CD14-positive monocyte (primary cell): Measurements from ENCODE around the gene FRAS1. TPM values are rescaled to one million over a fixed set of nuclear protein-coding genes. Genes with fewer than 3 reads are reported as not detected.

ENCODE experiments used
- DNase-seq, 3 donors: peaks; one replicate each; pipeline ENCODE4 v3.0.0-alpha.2; 2011 to 2022
- H2AFZ ChIP-seq: 2 replicates; pipeline ENCODE4 v1.6.0; 2012; ENCODE audit warnings: mild to moderate bottlenecking, low read depth, low read length, inconsistent platforms; ENCODE audit not compliant: insufficient read depth, poor library complexity, severe bottlenecking
- H3K27ac ChIP-seq, 2 donors: 1 replicate in 1 of 2; 2 replicates in 1 of 2; pipeline ENCODE4 v1.5.1; 2012 to 2013; ENCODE audit warnings: low read length in 2 of 2, control low read depth in 1 of 2, inconsistent platforms in 1 of 2, low read depth in 1 of 2, mild to moderate bottlenecking in 1 of 2
- H3K27me3 ChIP-seq, 2 donors: one replicate each; pipeline versions ENCODE4 v1.6.0 to v1.6.1; 2011 to 2013; ENCODE audit warnings: low read length in 2 of 2; ENCODE audit not compliant: control insufficient read depth in 2 of 2, insufficient read depth in 2 of 2
- H3K36me3 ChIP-seq, 2 donors: replicated peaks in 1 of 2; 1 replicate in 1 of 2; 2 replicates in 1 of 2; pipeline versions ENCODE4 v1.5.1 to v1.6.1; 2012 to 2013; ENCODE audit warnings: low read length in 2 of 2, control low read depth in 1 of 2, inconsistent platforms in 1 of 2, mild to moderate bottlenecking in 1 of 2; ENCODE audit not compliant: insufficient read depth in 2 of 2, control insufficient read depth in 1 of 2
- H3K4me1 ChIP-seq, 2 donors: 1 replicate in 1 of 2; 2 replicates in 1 of 2; pipeline versions ENCODE4 v1.5.1 to v1.6.1; 2012 to 2013; ENCODE audit warnings: low read length in 2 of 2, control low read depth in 1 of 2, inconsistent platforms in 1 of 2, mild to moderate bottlenecking in 1 of 2, moderate library complexity in 1 of 2; ENCODE audit not compliant: insufficient read depth in 2 of 2, control insufficient read depth in 1 of 2
- H3K4me2 ChIP-seq: replicated peaks from 2 replicates; pipeline ENCODE3; 2012; ENCODE audit warnings: low read length, moderate library complexity, mild to moderate bottlenecking; ENCODE audit not compliant: poor library complexity, severe bottlenecking; ENCODE audit errors: extremely low read depth
- H3K4me3 ChIP-seq, 3 experiments: fragments of 200-600 bp in 1 of 3; sonication (generic) in 1 of 3; replicated peaks in 1 of 3; 1 replicate in 2 of 3; 2 replicates in 1 of 3; pipeline ENCODE4 v1.5.1; 2011 to 2013; ENCODE audit warnings: low read length in 3 of 3, mild to moderate bottlenecking in 3 of 3, control low read depth in 2 of 3, low read depth in 2 of 3, inconsistent platforms in 1 of 3, moderate library complexity in 1 of 3
- H3K79me2 ChIP-seq: 2 replicates; pipeline ENCODE4 v1.6.0; 2012; ENCODE audit warnings: mild to moderate bottlenecking, control low read depth, inconsistent platforms, low read length, moderate library complexity; ENCODE audit not compliant: insufficient read depth
- H3K9ac ChIP-seq: 2 replicates; pipeline ENCODE4 v1.6.0; 2017; ENCODE audit warnings: low read length, mild to moderate bottlenecking; ENCODE audit not compliant: insufficient read depth, poor library complexity, severe bottlenecking
- H3K9me3 ChIP-seq, 2 donors: replicated peaks in 1 of 2; 1 replicate in 1 of 2; 2 replicates in 1 of 2; pipeline versions ENCODE4 v1.5.1 to v1.6.1; 2012 to 2013; ENCODE audit warnings: low read length in 2 of 2, control low read depth in 1 of 2; ENCODE audit not compliant: control insufficient read depth in 1 of 2, insufficient read depth in 1 of 2
- H4K20me1 ChIP-seq: 2 replicates; pipeline ENCODE4 v1.6.0; 2012; ENCODE audit warnings: mild to moderate bottlenecking, low read length, control low read depth, moderate library complexity; ENCODE audit not compliant: insufficient read depth
- H3K27ac Mint-ChIP-seq, 7 donors: one replicate each; pipeline ENCODE4 v1.8.0; 2020; ENCODE audit warnings: mild to moderate bottlenecking in 7 of 7, mixed read lengths in 7 of 7, moderate library complexity in 6 of 7, inconsistent platforms in 2 of 7
- H3K27me3 Mint-ChIP-seq, 3 donors: one replicate each; pipeline ENCODE4 v1.8.0; 2021 to 2022; ENCODE audit warnings: low read depth in 3 of 3, mild to moderate bottlenecking in 3 of 3, mixed read lengths in 3 of 3, moderate library complexity in 3 of 3, inconsistent platforms in 1 of 3
- H3K36me3 Mint-ChIP-seq, 2 donors: one replicate each; pipeline ENCODE4 v1.8.0; 2020; ENCODE audit warnings: mixed read lengths in 2 of 2, inconsistent platforms in 1 of 2, mild to moderate bottlenecking in 1 of 2
- H3K4me1 Mint-ChIP-seq: one replicate; pipeline ENCODE4 v1.8.0; 2020; ENCODE audit warnings: mild to moderate bottlenecking, mixed read lengths
- H3K4me3 Mint-ChIP-seq, 2 donors: one replicate each; pipeline ENCODE4 v1.8.0; 2020; ENCODE audit warnings: mild to moderate bottlenecking in 2 of 2, mixed read lengths in 2 of 2, moderate library complexity in 1 of 2
- H3K9me3 Mint-ChIP-seq, 7 donors: one replicate each; pipeline ENCODE4 v1.8.0; 2020 to 2022; ENCODE audit warnings: mixed read lengths in 7 of 7, mild to moderate bottlenecking in 6 of 7, moderate library complexity in 6 of 7, inconsistent platforms in 2 of 7
- WGBS: methylation state at CpG from one replicate; pipeline ENCODE4 v1.1.5; 2013; ENCODE audit warnings: missing lambda C conversion rate; ENCODE audit not compliant: insufficient coverage; 5-methylcytosine and 5-hydroxymethylcytosine counted together
- intact Hi-C, 2 donors: fragments of 100-400 bp; cut with micrococcal nuclease; formaldehyde crosslinking; loops; one replicate each; pipeline versions ENCODE4 v1.15.0 to v1.15.1; 2023
- polyA plus RNA-seq, 3 donors: library from polyadenylated mRNA; depleted of rRNA in 1 of 3; unstranded in 2 of 3; stranded (reverse) in 1 of 3; fragments of 300-500 nt in 2 of 3; fragments of >200 nt in 1 of 3; fragmentation: Illumina TruSeq in 2 of 3; gene quantifications; 1 replicate in 2 of 3; 2 replicates in 1 of 3; pipeline ENCODE4 v1.2.3, GENCODE V29; 2012 to 2021
- TF ChIP-seq, protein P1 (sequence below): fragments of 200-600 bp; IDR thresholded peaks from one replicate; pipeline ENCODE4 v1.8.0; 2022; ENCODE audit warnings: antibody characterized with exemption, mild to moderate bottlenecking

FRAS1 gene
- polyA plus RNA-seq, 3 donors, result not detected

DNA sequence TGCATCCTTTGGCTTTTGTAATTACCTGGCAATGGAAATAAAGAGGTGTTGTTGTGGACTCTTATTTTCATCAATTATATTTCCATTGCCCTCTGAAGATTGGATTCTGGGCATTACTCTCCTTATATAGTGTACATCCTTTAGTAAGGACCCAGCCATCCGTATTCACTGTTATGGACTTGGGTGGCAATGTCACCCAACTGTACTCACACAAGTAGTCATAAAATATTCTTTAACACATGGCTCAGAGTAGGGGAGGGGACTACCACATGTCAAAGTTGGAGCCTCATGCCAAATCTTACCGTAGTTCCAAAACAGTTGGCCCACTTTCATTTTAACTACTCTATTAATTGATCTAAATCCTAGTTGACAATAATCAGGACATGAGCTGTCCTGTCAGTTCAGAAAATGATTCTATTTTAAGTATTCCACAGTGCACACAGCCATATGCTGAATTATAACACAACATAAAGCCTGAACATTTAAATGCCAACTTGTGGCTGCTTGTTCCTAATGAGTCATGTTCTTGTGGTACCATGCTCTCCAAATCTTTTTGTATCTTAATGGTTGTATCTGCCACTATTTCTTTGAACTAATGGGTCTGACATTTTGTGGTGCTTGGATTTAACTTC, 4.9 kb downstream of the FRAS1 start:
- H3K9ac ChIP-seq, result no peak overlapping the region
- intact Hi-C loops, result no loop called here
- Mint-ChIP-seq H3K27ac (no peak overlapping the region), H3K36me3 (peaks cover 0 to 11% of the 10 kb centered on the region in 2 donors), H3K4me1 (peaks cover 23% of the 10 kb centered on the region), H3K27me3 (peaks cover 38 to 55% (median 47%) of the 10 kb centered on the region in 3 donors), H3K9me3 (peaks cover 0 to 21% (median 12%) of the 10 kb centered on the region in 7 donors), H3K4me3 (no peak overlapping the region)
- H3K27ac ChIP-seq, result no peak overlapping the region
- peaks cover 22 to 25% of the 10 kb centered on the region in 2 donors for H3K4me1 ChIP-seq
- H3K36me3 ChIP-seq, result no peaks in the 10 kb centered on the region
- H3K4me3 ChIP-seq, result no peak overlapping the region
- no peak overlapping the region for H2AFZ ChIP-seq
- no CpG with 5 or more reads among the region's 2 CpGs for WGBS
- TF ChIP-seq, protein P1, sequence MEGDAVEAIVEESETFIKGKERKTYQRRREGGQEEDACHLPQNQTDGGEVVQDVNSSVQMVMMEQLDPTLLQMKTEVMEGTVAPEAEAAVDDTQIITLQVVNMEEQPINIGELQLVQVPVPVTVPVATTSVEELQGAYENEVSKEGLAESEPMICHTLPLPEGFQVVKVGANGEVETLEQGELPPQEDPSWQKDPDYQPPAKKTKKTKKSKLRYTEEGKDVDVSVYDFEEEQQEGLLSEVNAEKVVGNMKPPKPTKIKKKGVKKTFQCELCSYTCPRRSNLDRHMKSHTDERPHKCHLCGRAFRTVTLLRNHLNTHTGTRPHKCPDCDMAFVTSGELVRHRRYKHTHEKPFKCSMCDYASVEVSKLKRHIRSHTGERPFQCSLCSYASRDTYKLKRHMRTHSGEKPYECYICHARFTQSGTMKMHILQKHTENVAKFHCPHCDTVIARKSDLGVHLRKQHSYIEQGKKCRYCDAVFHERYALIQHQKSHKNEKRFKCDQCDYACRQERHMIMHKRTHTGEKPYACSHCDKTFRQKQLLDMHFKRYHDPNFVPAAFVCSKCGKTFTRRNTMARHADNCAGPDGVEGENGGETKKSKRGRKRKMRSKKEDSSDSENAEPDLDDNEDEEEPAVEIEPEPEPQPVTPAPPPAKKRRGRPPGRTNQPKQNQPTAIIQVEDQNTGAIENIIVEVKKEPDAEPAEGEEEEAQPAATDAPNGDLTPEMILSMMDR, result no peak
- H3K9me3 ChIP-seq, result peaks cover 0 to 16% of the 10 kb centered on the region in 2 donors
- H3K27me3 ChIP-seq, result peaks cover 49 to 54% of the 10 kb centered on the region in 2 donors
- H3K4me2 ChIP-seq, result no peak overlapping the region
- no peaks in the 10 kb centered on the region for H4K20me1 ChIP-seq
- no peaks in the 10 kb centered on the region for H3K79me2 ChIP-seq
- no peak for DNase-seq

DNA sequence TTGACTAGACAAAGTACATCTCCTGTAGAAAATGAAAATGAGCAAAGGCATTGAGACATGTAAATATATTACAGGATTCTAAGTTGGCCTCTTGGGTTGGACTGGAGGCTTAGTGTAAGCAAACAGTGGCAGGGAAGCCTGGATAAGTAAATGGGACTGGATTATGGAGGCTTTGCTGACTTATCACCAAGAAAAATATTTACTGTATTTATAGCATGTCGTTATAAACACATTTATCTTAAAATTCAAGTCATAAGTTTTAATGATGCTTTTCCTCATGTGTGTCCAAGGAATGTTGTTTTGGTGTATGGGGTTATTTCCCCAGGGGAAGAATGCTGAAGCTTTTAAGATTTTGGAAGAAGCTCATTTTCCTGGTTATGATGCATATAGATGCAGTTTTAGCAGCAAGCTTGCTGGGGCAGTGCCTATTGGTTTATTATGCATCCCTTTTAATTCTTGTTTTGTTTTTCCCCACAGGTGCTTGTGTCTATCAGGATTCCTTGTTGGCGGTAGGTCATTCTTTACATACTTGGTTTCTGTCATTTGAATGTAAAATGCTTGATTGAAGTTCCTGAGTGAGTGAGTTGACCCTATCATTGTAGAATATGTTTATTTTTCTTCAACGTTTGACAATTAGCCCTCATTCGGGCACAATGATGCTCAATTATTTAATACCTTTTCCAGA, 8.5 kb downstream of the FRAS1 start:
- no peak overlapping the region for H3K4me2 ChIP-seq
- H3K36me3 ChIP-seq, result no peaks in the 10 kb centered on the region
- no peak overlapping the region for H3K9ac ChIP-seq
- H3K79me2 ChIP-seq, result no peaks in the 10 kb centered on the region
- intact Hi-C loops, result no loop called here
- no CpG with 5 or more reads among the region's 4 CpGs for WGBS
- no peak for DNase-seq
- no peak overlapping the region for H3K4me3 ChIP-seq
- no peak overlapping the region for H2AFZ ChIP-seq
- H3K27me3 Mint-ChIP-seq, result peaks cover 7 to 27% (median 19%) of the 10 kb centered on the region in 3 donors
- no peaks in the 10 kb centered on the region for H3K4me1 ChIP-seq
- peaks cover 0 to 8% (median 0%) of the 10 kb centered on the region in 7 donors for H3K9me3 Mint-ChIP-seq
- H3K4me1 Mint-ChIP-seq, result no peaks in the 10 kb centered on the region
- H3K27ac Mint-ChIP-seq, result no peak overlapping the region
- H3K4me3 Mint-ChIP-seq, result no peak overlapping the region
- no peaks in the 10 kb centered on the region for H3K36me3 Mint-ChIP-seq
- TF ChIP-seq, protein P1, result no peak
- no peak overlapping the region for H3K27ac ChIP-seq
- peaks cover 23 to 25% of the 10 kb centered on the region in 2 donors for H3K27me3 ChIP-seq
- H3K9me3 ChIP-seq, result no peaks in the 10 kb centered on the region
- H4K20me1 ChIP-seq, result no peaks in the 10 kb centered on the region
